HS-5 (cell line): Measurements from ENCODE around the gene CCS.
A peak's percentile ranks its signal among the peaks of the same experiment; 100 is the strongest.
"Not testable (repeated sequence)": the region's sequence is repeated elsewhere in the genome, so short reads cannot be mapped to it uniquely, and the experiment has no call there.

Experiments used
- DNase-seq: peaks from one replicate; pipeline ENCODE4 v3.0.0-alpha.2; 2012; ENCODE audit warnings: low read depth

Gene CCS

GRCh38 chr11:66592457-66593302, at the start of gene CCS, which contains the start of gene CCDC87:
Gene CCS, plus strand, starts transcription at chr11:66593185. Its CDS starts 77 bp downstream, at chr11:66593262.
Gene CCDC87, minus strand, starts transcription at chr11:66593063. Its CDS starts 48 bp downstream, at chr11:66593015.
- DNase-seq, result peak; percentile 67

- DNase-seq, result no peak
Observed at GRCh38 chr11:66543263-66544107, 49.5 kb upstream of the CCS start.

GRCh38 chr11:66544952-66545351, 48.0 kb upstream of the CCS start:
- DNase-seq, result not testable (repeated sequence)

- DNase-seq, result peak; percentile 86
Observed at GRCh38 chr11:66545701-66546367, 47.2 kb upstream of the CCS start, which contains the start of gene ZDHHC24. Gene ZDHHC24, minus strand, starts transcription at chr11:66546048. Its CDS starts 45 bp downstream, at chr11:66546003.

GRCh38 chr11:66546368-66546965, 46.5 kb upstream of the CCS start, which contains the start of gene ACTN3:
Gene ACTN3, plus strand, starts transcription at chr11:66546903. Its CDS starts 35 bp downstream, at chr11:66546938.
- DNase-seq, result no peak

- DNase-seq, result no peak
Observed at GRCh38 chr11:66546966-66547661, 45.9 kb upstream of the CCS start.

GRCh38 chr11:66547662-66548009, 45.3 kb upstream of the CCS start:
- no peak for DNase-seq

- no peak for DNase-seq
Observed at GRCh38 chr11:66548041-66548440, 44.9 kb upstream of the CCS start.

GRCh38 chr11:66548774-66549630, 44.0 kb upstream of the CCS start:
- DNase-seq, result no peak

- DNase-seq, result no peak
Observed at GRCh38 chr11:66549696-66550095, 43.3 kb upstream of the CCS start.

GRCh38 chr11:66550887-66551286, 42.1 kb upstream of the CCS start:
- DNase-seq, result no peak

- DNase-seq, result no peak
Observed at GRCh38 chr11:66554602-66555001, 38.4 kb upstream of the CCS start.

GRCh38 chr11:66555416-66555815, 37.6 kb upstream of the CCS start:
- no peak for DNase-seq

- DNase-seq, result no peak
Observed at GRCh38 chr11:66556086-66556485, 36.9 kb upstream of the CCS start.

GRCh38 chr11:66557733-66558326, 35.2 kb upstream of the CCS start:
- no peak for DNase-seq

GRCh38 chr11:66559142-66559865, 33.7 kb upstream of the CCS start:
- DNase-seq, result no peak

GRCh38 chr11:66559866-66560676, 32.9 kb upstream of the CCS start:
- DNase-seq, result no peak
